Measurements from ENCODE around the gene ZFYVE21.
A peak's percentile ranks its signal among the peaks of the same experiment; 100 is the strongest.

ZFYVE21 gene

GRCh38 chr14:103739466-103739792, 23.8 kb downstream of the ZFYVE21 start:
- no peak for TF ChIP-seq CTCF (IDR thresholded peaks at IDR 0.05)
- no peak overlapping the region for H3K27ac ChIP-seq
- peak; percentile 54 for DNase-seq (ENCODE audit: low spot score)
- H3K4me3 ChIP-seq, result no peak overlapping the region

- Histone ChIP-seq H3K4me3 (no peak overlapping the region), H3K27ac (no peak overlapping the region)
- TF ChIP-seq CTCF (IDR thresholded peaks at IDR 0.05), result no peak
- DNase-seq (ENCODE audit: low spot score), result peak; percentile 60
Observed at GRCh38 chr14:103739793-103740501, 24.3 kb downstream of the ZFYVE21 start.

GRCh38 chr14:103740991-103741689, 25.5 kb downstream of the ZFYVE21 start:
- H3K27ac ChIP-seq, result peak overlapping the region in 1 of 2 donors; percentile 11
- peak; percentile 49 for DNase-seq (ENCODE audit: low spot score)
- H3K4me3 ChIP-seq, result no peak overlapping the region
- no peak for TF ChIP-seq CTCF (IDR thresholded peaks at IDR 0.05)

GRCh38 chr14:103741876-103742275, 26.3 kb downstream of the ZFYVE21 start:
- Histone ChIP-seq H3K27ac (no peak overlapping the region), H3K4me3 (no peak overlapping the region)
- no peak for TF ChIP-seq CTCF (IDR thresholded peaks at IDR 0.05)
- peak; percentile 52 for DNase-seq (ENCODE audit: low spot score)

- H3K27ac ChIP-seq, result no peak overlapping the region
- no peak for TF ChIP-seq CTCF (IDR thresholded peaks at IDR 0.05)
- peak; percentile 67 for DNase-seq (ENCODE audit: low spot score)
- no peak overlapping the region for H3K4me3 ChIP-seq
Observed at GRCh38 chr14:103742499-103743255, 27.1 kb downstream of the ZFYVE21 start.

- Histone ChIP-seq H3K4me3 (no peak overlapping the region), H3K27ac (no peak overlapping the region)
- TF ChIP-seq CTCF (IDR thresholded peaks at IDR 0.05), result no peak
- DNase-seq (ENCODE audit: low spot score), result peak; percentile 59
Observed at GRCh38 chr14:103743691-103744090, 28.1 kb downstream of the ZFYVE21 start.

All from coronary artery (tissue), 2 donors.